NCI-H345 (cell line): ENCODE results near the gene DDX53.

Experiments
- DNase-seq: peaks from one replicate; lab custom pipeline; 2025; lab: John Stamatoyannopoulos, UW

The DDX53 gene

GRCh38 chrX:23048806-23049573 is 49.2 kb downstream of the DDX53 start:
- no peak for DNase-seq

DNA sequence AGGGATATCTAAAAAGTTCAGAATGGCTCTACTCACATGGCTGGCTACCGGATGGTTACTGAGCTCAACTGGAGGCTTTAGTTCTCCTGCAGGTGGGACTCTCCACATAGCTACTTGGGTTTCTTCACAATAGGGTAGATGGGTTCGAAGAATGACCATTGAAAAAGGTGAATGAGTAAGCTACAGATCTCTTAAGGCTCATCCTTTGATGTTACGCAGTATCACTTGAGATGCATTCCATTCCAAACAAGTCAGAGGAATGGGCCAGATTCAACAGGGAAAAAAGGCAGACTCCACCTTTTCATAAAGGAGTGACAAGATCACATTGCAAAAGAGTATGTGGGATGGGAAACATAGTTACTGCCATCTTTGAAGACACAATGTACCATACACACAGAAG is 52.6 kb downstream of the DDX53 start:
- DNase-seq = no peak
